ENCODE measurements around the gene DIDO1.

The DIDO1 gene

DNA sequence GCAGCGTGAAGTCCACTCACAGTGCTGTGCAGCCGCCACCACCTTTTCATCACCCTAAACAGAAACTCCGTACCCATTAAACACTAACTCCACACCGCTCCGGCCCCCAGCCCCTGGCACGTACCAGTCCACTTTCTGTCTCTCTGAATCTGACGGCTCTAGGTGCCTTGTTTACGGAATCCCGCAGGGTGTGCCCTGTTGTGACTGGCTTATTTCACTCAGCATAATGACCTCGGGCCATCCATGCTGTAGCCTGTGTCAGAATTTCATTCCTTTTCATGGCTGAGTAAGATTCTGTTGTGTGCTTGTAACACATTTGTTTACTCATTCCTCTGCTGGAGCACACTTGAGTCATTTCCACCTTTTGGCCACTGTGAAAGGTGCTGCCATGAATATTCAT is 82.6 kb downstream of the DIDO1 start:
- no peak for DNase-seq (ENCODE audit: extremely low spot score)
- TF ChIP-seq, protein P1, sequence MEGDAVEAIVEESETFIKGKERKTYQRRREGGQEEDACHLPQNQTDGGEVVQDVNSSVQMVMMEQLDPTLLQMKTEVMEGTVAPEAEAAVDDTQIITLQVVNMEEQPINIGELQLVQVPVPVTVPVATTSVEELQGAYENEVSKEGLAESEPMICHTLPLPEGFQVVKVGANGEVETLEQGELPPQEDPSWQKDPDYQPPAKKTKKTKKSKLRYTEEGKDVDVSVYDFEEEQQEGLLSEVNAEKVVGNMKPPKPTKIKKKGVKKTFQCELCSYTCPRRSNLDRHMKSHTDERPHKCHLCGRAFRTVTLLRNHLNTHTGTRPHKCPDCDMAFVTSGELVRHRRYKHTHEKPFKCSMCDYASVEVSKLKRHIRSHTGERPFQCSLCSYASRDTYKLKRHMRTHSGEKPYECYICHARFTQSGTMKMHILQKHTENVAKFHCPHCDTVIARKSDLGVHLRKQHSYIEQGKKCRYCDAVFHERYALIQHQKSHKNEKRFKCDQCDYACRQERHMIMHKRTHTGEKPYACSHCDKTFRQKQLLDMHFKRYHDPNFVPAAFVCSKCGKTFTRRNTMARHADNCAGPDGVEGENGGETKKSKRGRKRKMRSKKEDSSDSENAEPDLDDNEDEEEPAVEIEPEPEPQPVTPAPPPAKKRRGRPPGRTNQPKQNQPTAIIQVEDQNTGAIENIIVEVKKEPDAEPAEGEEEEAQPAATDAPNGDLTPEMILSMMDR (IDR thresholded peaks at IDR 0.05; ENCODE audit: control extremely low read depth, extremely low read depth, low read depth, missing control alignments): no peak
- POLR2A ChIA-PET: no interaction called here
- CTCF ChIA-PET: no interaction called here

DNA sequence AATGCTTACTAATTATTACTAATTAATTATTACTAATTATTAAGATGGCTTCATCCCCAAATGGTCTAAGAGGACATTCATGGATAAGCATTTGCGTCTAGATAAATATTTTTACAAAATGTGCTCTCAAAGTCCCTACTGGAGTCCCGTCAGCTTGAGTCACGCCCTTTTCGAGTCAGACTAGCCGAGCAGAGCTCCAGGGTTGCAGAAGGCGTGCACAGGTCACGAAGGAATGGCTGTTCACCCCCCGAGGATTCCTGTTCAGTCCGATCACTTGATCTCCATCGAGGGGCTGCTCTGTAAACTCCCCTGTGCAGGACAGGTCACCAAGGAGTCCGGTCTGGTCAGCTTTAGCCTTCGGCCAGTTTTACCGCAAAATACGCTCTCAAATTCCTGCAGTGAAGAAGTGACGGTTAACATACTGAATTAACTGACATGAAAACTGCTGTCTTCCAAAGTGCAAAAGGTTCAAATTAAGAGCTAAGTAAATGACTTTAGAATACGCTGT is 84.5 kb downstream of the DIDO1 start:
- CTCF ChIA-PET: interaction anchor here (0.8 to 1.3 kb wide), 4 partner anchors 9 to 19 kb away, joined by 3 to 7 read pairs (median 4); no protein-coding TSS in a partner anchor
- POLR2A ChIA-PET: no interaction called here
- TF ChIP-seq, protein P1 (IDR thresholded peaks at IDR 0.05; ENCODE audit: control extremely low read depth, extremely low read depth, low read depth, missing control alignments): no peak
- no peak for DNase-seq (ENCODE audit: extremely low spot score)

DNA sequence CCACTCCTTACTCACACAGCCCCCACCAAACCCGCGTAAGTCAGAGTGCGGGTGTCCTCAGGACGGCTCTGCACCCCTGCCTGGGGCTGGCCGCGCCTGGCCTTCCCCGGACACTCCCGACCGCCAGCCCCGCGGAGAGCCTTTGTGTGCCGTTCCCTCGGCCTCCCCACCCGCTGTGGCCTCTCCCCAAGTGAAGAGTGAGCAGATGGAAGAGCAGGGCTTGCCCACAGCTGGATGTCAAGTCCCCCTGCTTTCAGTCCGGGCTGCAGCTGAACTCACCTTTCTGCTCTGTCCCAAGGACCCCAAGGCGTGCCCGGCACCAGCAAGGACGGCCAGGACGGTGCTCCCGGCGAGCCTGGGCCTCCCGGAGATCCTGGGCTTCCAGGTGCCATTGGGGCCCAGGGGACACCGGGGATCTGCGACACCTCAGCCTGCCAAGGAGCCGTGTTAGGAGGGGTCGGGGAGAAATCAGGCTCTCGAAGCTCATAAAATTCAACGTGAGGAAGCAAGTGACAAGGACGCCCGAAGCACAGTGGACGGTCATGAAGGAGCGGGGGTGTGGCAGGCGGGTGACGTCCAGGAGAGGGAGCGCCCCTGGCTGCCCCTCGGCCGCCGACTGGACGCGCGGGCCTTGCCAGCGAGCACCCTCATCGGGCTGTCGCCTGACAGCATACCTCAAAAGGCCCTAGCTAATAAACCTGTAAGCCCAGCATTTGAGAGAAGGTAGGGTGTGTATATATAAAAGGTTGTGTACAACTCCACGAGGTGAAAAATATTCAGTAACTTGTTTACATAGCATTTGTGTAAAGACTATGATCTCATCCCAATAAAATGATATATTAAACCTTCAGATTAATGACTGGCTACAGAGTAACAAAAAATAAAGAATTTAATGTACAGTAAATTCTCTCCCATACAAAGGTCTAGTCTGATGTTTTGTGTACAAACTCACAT is 85.8 kb downstream of the DIDO1 start:
- POLR2A ChIA-PET: interaction anchor here (0.6 kb wide), 1 partner anchor 8 kb away, joined by 3 read pairs; no protein-coding TSS in a partner anchor
- no peak for DNase-seq (ENCODE audit: extremely low spot score)
- TF ChIP-seq, protein P1 (IDR thresholded peaks at IDR 0.05; ENCODE audit: control extremely low read depth, extremely low read depth, low read depth, missing control alignments): no peak
- CTCF ChIA-PET: no interaction called here

- POLR2A ChIA-PET: no interaction called here
- TF ChIP-seq, protein P1 (IDR thresholded peaks at IDR 0.05; ENCODE audit: control extremely low read depth, extremely low read depth, low read depth, missing control alignments): no peak
- CTCF ChIA-PET: no interaction called here
- no peak for DNase-seq (ENCODE audit: extremely low spot score)
Measured at GRCh38 chr20:62839816-62840215, 86.5 kb downstream of the DIDO1 start.

DNA sequence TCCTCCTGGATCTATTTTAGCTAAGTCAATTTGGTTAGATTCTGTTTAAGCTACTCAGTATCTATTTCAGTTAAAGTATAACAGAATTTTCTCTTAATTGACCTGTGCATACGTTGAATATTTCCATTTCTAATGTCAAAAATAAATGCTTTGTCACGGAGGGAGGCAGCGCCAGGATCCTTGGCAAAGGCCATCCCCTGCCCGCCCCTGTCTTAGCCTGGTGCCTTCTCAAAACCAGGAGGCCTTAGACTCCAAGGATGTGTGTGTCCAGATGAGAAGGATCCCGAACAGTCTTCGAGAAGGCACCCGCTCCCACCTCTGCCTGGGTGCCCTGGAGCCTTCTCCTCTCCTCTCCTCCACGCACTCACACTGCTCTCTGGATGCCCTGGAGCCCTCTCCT is 87.0 kb downstream of the DIDO1 start:
- TF ChIP-seq, protein P1 (IDR thresholded peaks at IDR 0.05; ENCODE audit: control extremely low read depth, extremely low read depth, low read depth, missing control alignments): no peak
- CTCF ChIA-PET: interaction anchor here (1.2 to 1.5 kb wide), 2 partner anchors 8 to 69 kb away, joined by 3 read pairs; no protein-coding TSS in a partner anchor
- POLR2A ChIA-PET: no interaction called here
- no peak for DNase-seq (ENCODE audit: extremely low spot score)

- no peak for DNase-seq (ENCODE audit: extremely low spot score)
- POLR2A ChIA-PET: no interaction called here
- CTCF ChIA-PET: interaction anchor here (1.2 to 2.8 kb wide), 4 partner anchors 9 to 134 kb away, joined by 3 to 8 read pairs (median 3); no protein-coding TSS in a partner anchor
- TF ChIP-seq, protein P1 (IDR thresholded peaks at IDR 0.05; ENCODE audit: control extremely low read depth, extremely low read depth, low read depth, missing control alignments): no peak
Measured at GRCh38 chr20:62838128-62838891, 88.0 kb downstream of the DIDO1 start.
